ENCODE measurements around the gene FURIN. TPM values are rescaled to one million over a fixed set of nuclear protein-coding genes. Genes with fewer than 3 reads are reported as not detected.
"Not testable (repeated sequence)": the region's sequence is repeated elsewhere in the genome, so short reads cannot be mapped to it uniquely, and the experiment has no call there.

FURIN gene
- polyA plus RNA-seq, 1 of the 3 experiments (the other 2 are of a cell fraction) = 40.8 TPM

GRCh38 chr15:90873998-90874605 lies 5.7 kb downstream of the FURIN start:
- H3K9me3 ChIP-seq = no peaks in the 10 kb centered on the region
- H3K9ac ChIP-seq = 0 out of 2 replicates have a peak overlapping the region, but pooled peaks have one; percentile 88
- H3F3A ChIP-seq (replicated peaks; ENCODE audit: insufficient read depth) = peaks cover 14% of the 10 kb centered on the region
- no peak for DNase-seq
- ChIA-PET CTCF (interaction anchor here (1.0 to 2.1 kb wide), 3 partner anchors 11 to 60 kb away, joined by 3 to 18 read pairs (median 4); no protein-coding TSS in a partner anchor), POLR2A (no interaction called here)
- H4K20me1 ChIP-seq (ENCODE audit: insufficient read depth) = peaks cover 14% of the 10 kb centered on the region; the same call in 1 of the 2 replicates
- H3K27me3 ChIP-seq (ENCODE audit: insufficient read depth) = no peaks in the 10 kb centered on the region
- H3K79me2 ChIP-seq (ENCODE audit: insufficient read depth) = peaks cover 68% of the 10 kb centered on the region
- no peak for TF ChIP-seq NRF1 (IDR thresholded peaks at IDR 0.05; ENCODE audit: low read depth, low read length)
- TF ChIP-seq, protein P1, sequence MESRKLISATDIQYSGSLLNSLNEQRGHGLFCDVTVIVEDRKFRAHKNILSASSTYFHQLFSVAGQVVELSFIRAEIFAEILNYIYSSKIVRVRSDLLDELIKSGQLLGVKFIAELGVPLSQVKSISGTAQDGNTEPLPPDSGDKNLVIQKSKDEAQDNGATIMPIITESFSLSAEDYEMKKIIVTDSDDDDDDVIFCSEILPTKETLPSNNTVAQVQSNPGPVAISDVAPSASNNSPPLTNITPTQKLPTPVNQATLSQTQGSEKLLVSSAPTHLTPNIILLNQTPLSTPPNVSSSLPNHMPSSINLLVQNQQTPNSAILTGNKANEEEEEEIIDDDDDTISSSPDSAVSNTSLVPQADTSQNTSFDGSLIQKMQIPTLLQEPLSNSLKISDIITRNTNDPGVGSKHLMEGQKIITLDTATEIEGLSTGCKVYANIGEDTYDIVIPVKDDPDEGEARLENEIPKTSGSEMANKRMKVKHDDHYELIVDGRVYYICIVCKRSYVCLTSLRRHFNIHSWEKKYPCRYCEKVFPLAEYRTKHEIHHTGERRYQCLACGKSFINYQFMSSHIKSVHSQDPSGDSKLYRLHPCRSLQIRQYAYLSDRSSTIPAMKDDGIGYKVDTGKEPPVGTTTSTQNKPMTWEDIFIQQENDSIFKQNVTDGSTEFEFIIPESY (IDR thresholded peaks at IDR 0.05; ENCODE audit: borderline replicate concordance, low read depth) = no peak
- TF ChIP-seq RXRA (IDR thresholded peaks at IDR 0.05; ENCODE audit: borderline replicate concordance, low read depth) = no peak
- TF ChIP-seq SIN3A (IDR thresholded peaks at IDR 0.05; ENCODE audit: borderline replicate concordance, low read depth, low read length) = no peak
- TF ChIP-seq RAD21 (IDR thresholded peaks at IDR 0.05; ENCODE audit: low read length) = no peak
- no peak for TF ChIP-seq TAF1 (IDR thresholded peaks at IDR 0.05; ENCODE audit: borderline replicate concordance, low read depth, low read length)
- TF ChIP-seq MEF2A (IDR thresholded peaks at IDR 0.05; ENCODE audit: borderline replicate concordance, low read depth) = no peak
- TF ChIP-seq TCF12 (IDR thresholded peaks at IDR 0.05) = no peak
- TF ChIP-seq ELF1 (IDR thresholded peaks at IDR 0.05) = no peak
- no peak for TF ChIP-seq MAX (IDR thresholded peaks at IDR 0.05; ENCODE audit: low read depth)
- TF ChIP-seq EZH2phosphoT487 (IDR thresholded peaks at IDR 0.05; ENCODE audit: borderline replicate concordance, low read depth) = no peak
- no peak for TF ChIP-seq RCOR1 (IDR thresholded peaks at IDR 0.05; ENCODE audit: low read length)
- TF ChIP-seq, protein P2, sequence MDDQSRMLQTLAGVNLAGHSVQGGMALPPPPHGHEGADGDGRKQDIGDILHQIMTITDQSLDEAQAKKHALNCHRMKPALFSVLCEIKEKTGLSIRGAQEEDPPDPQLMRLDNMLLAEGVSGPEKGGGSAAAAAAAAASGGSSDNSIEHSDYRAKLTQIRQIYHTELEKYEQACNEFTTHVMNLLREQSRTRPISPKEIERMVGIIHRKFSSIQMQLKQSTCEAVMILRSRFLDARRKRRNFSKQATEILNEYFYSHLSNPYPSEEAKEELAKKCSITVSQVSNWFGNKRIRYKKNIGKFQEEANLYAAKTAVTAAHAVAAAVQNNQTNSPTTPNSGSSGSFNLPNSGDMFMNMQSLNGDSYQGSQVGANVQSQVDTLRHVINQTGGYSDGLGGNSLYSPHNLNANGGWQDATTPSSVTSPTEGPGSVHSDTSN (IDR thresholded peaks at IDR 0.05) = no peak
- TF ChIP-seq NFIC (IDR thresholded peaks at IDR 0.05; ENCODE audit: borderline replicate concordance) = no peak
- no peak for TF ChIP-seq FOXM1 (IDR thresholded peaks at IDR 0.05; ENCODE audit: low read depth)
- TF ChIP-seq FOXJ3 (CRISPR knock-in tag; IDR thresholded peaks at IDR 0.05) = no peak
- TF ChIP-seq YY1 (IDR thresholded peaks at IDR 0.05; ENCODE audit: low read depth) = no peak
- TF ChIP-seq FOSL2 (IDR thresholded peaks at IDR 0.05; ENCODE audit: borderline replicate concordance, low read depth) = no peak
- no peak for TF ChIP-seq GABPA (IDR thresholded peaks at IDR 0.05; ENCODE audit: low read depth)
- TF ChIP-seq CHD2 (IDR thresholded peaks at IDR 0.05; ENCODE audit: low read length, partially characterized antibody) = no peak
- peak overlapping the region in 1 of 2 experiments; percentile 88; a peak in 1 of 4 replicates for H3K27ac ChIP-seq (ENCODE audit: low read depth in 2 of 2, low read length in 1 of 2)
- no peaks in the 10 kb centered on the region for H3K9me2 ChIP-seq
- peaks cover 8 to 29% of the 10 kb centered on the region in 2 experiments for H3K36me3 ChIP-seq (replicated peaks in 1 of 2; ENCODE audit: control insufficient read depth in 1 of 2, insufficient read depth in 2 of 2, low read length in 1 of 2)
- 64% methylated on average over 8 of the region's 15 CpGs for WGBS (ENCODE audit: low lambda C conversion rate)
- no peak overlapping the region for H3K4me3 ChIP-seq (ENCODE audit: low read depth in 2 of 2, low read length in 1 of 2)
- peaks cover 29 to 35% of the 10 kb centered on the region in 2 experiments; a peak in 2 of 4 replicates for H3K4me1 ChIP-seq (ENCODE audit: control insufficient read depth in 1 of 2, insufficient read depth in 2 of 2, low read depth in 1 of 2, low read length in 1 of 2)
- H3K4me2 ChIP-seq = peak overlapping the region; percentile 98
- no peak overlapping the region for H2AFZ ChIP-seq (ENCODE audit: low read depth)

DNA sequence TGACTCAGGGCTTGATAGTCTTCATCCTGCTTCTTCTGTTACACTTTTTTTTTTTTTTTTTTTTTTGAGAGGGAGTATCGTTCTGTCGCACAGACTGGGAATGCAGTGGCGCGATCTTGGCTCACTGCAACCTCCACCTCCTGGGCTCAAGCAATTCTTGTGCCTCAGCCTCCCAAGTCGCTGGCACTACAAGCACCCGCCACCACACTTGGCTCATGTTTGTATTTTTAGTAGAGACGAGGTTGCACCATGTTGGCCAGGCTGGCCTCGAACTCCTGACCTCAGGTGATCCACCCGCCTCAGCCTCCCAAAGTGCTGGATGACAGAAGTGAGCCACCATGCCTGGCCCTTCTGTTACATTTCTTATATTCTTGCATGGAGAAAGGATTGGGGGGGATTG lies 6.6 kb downstream of the FURIN start:
- Histone ChIP-seq H3F3A (replicated peaks; ENCODE audit: insufficient read depth) (peaks cover 10% of the 10 kb centered on the region), H3K4me1 (ENCODE audit: control insufficient read depth in 1 of 2, insufficient read depth in 2 of 2, low read depth in 1 of 2, low read length in 1 of 2) (peaks cover 24 to 26% of the 10 kb centered on the region in 2 experiments; a peak in 2 of 4 replicates), H4K20me1 (ENCODE audit: insufficient read depth) (peaks cover 14% of the 10 kb centered on the region; the same call in 1 of the 2 replicates), H3K79me2 (ENCODE audit: insufficient read depth) (peaks cover 66% of the 10 kb centered on the region), H3K36me3 (replicated peaks in 1 of 2; ENCODE audit: control insufficient read depth in 1 of 2, insufficient read depth in 2 of 2, low read length in 1 of 2) (peaks cover 8 to 38% of the 10 kb centered on the region in 2 experiments)
- H3K4me3 ChIP-seq (ENCODE audit: low read depth in 2 of 2, low read length in 1 of 2); POLR2A ChIA-PET; H2AFZ ChIP-seq (ENCODE audit: low read depth); H3K27me3 ChIP-seq (ENCODE audit: insufficient read depth); H3K9me3 ChIP-seq; H3K27ac ChIP-seq (ENCODE audit: low read depth in 2 of 2, low read length in 1 of 2); H3K4me2 ChIP-seq; H3K9ac ChIP-seq; H3K9me2 ChIP-seq; DNase-seq: not testable (repeated sequence)
- 93% methylated on average over 9 of the region's 9 CpGs for WGBS (ENCODE audit: low lambda C conversion rate)
- CTCF ChIA-PET = interaction anchor here (1.3 kb wide), 1 partner anchor 11 kb away, joined by 8 read pairs; no protein-coding TSS in a partner anchor
